NCI-H2107 treated with DMSO at 0.1 percent for 48 hours (cell line): ENCODE measurements around the gene PACS1.
"Not testable (repeated sequence)": the region's sequence is repeated elsewhere in the genome, so short reads cannot be mapped to it uniquely, and the experiment has no call there.

ENCODE experiments used
- DNase-seq: peaks from one replicate; lab custom pipeline; 2025; ENCODE audit not compliant: unreplicated experiment; lab: John Stamatoyannopoulos, UW

PACS1 gene

GRCh38 chr11:66242095-66242765 lies 172.2 kb downstream of the PACS1 start:
- no peak for DNase-seq

- no peak for DNase-seq
Observed at GRCh38 chr11:66243782-66244535, 173.9 kb downstream of the PACS1 start.

- DNase-seq: no peak
Observed at GRCh38 chr11:66247295-66247694, 177.2 kb downstream of the PACS1 start.

- no peak for DNase-seq
Observed at GRCh38 chr11:66247801-66248200, 177.7 kb downstream of the PACS1 start.

GRCh38 chr11:66248903-66249302 lies 178.8 kb downstream of the PACS1 start:
- no peak for DNase-seq

GRCh38 chr11:66251809-66252208 lies 181.7 kb downstream of the PACS1 start:
- no peak for DNase-seq

- not testable (repeated sequence) for DNase-seq
Observed at GRCh38 chr11:66253081-66253480, 183.0 kb downstream of the PACS1 start.

GRCh38 chr11:66258473-66258893 lies 188.4 kb downstream of the PACS1 start:
- DNase-seq: no peak

- no peak for DNase-seq
Observed at GRCh38 chr11:66259225-66259624, 189.2 kb downstream of the PACS1 start.

- peak; percentile 29 for DNase-seq
Observed at GRCh38 chr11:66259956-66260355, 189.9 kb downstream of the PACS1 start.

- DNase-seq: no peak
Observed at GRCh38 chr11:66261578-66261977, 191.5 kb downstream of the PACS1 start.

GRCh38 chr11:66262191-66262590 lies 192.1 kb downstream of the PACS1 start:
- DNase-seq: no peak

GRCh38 chr11:66262696-66263095 lies 192.6 kb downstream of the PACS1 start:
- DNase-seq: no peak

GRCh38 chr11:66263231-66263630 lies 193.2 kb downstream of the PACS1 start:
- DNase-seq: no peak

GRCh38 chr11:66263785-66264184 lies 193.7 kb downstream of the PACS1 start:
- no peak for DNase-seq

GRCh38 chr11:66264383-66264782 lies 194.3 kb downstream of the PACS1 start:
- no peak for DNase-seq

- no peak for DNase-seq
Observed at GRCh38 chr11:66264914-66265313, 194.8 kb downstream of the PACS1 start.

- DNase-seq: no peak
Observed at GRCh38 chr11:66265531-66266377, 195.7 kb downstream of the PACS1 start.

- DNase-seq: no peak
Observed at GRCh38 chr11:66266378-66267038, 196.4 kb downstream of the PACS1 start.

GRCh38 chr11:66267039-66267378 lies 196.9 kb downstream of the PACS1 start:
- no peak for DNase-seq
